Measurements from ENCODE around the gene STRIP2.
"Not testable (repeated sequence)": the region's sequence is repeated elsewhere in the genome, so short reads cannot be mapped to it uniquely, and the experiment has no call there.

The STRIP2 gene

GRCh38 chr7:129492391-129492790 lies 58.2 kb downstream of the STRIP2 start:
- no peak for DNase-seq (ENCODE audit: low read depth in 2 of 2, low spot score in 1 of 2)

- DNase-seq (ENCODE audit: low read depth in 2 of 2, low spot score in 1 of 2) = no peak
Observed at GRCh38 chr7:129493555-129493954, 59.3 kb downstream of the STRIP2 start.

- no peak for DNase-seq (ENCODE audit: low read depth in 2 of 2, low spot score in 1 of 2)
Observed at GRCh38 chr7:129494041-129494440, 59.8 kb downstream of the STRIP2 start.

- DNase-seq (ENCODE audit: low read depth in 2 of 2, low spot score in 1 of 2) = no peak
Observed at GRCh38 chr7:129495987-129496386, 61.8 kb downstream of the STRIP2 start.

- DNase-seq (ENCODE audit: low read depth in 2 of 2, low spot score in 1 of 2) = no peak
Observed at GRCh38 chr7:129496653-129497052, 62.4 kb downstream of the STRIP2 start.

- no peak for DNase-seq (ENCODE audit: low read depth in 2 of 2, low spot score in 1 of 2)
Observed at GRCh38 chr7:129497156-129497555, 62.9 kb downstream of the STRIP2 start.

- DNase-seq (ENCODE audit: low read depth in 2 of 2, low spot score in 1 of 2) = no peak
Observed at GRCh38 chr7:129498021-129498420, 63.8 kb downstream of the STRIP2 start.

GRCh38 chr7:129499999-129500398 lies 65.8 kb downstream of the STRIP2 start:
- no peak for DNase-seq (ENCODE audit: low read depth in 2 of 2, low spot score in 1 of 2)

GRCh38 chr7:129501760-129502707 lies 67.8 kb downstream of the STRIP2 start, which contains the start of gene SMKR1:
SMKR1 (plus strand) TSS chr7:129502531; CDS start chr7:129502825, 294 bp downstream.
- peak; percentile 74 to 86 for DNase-seq (ENCODE audit: low read depth in 2 of 2, low spot score in 1 of 2)

- no peak for DNase-seq (ENCODE audit: low read depth in 2 of 2, low spot score in 1 of 2)
Observed at GRCh38 chr7:129502708-129503685, 68.8 kb downstream of the STRIP2 start.

GRCh38 chr7:129503725-129504124 lies 69.5 kb downstream of the STRIP2 start:
- DNase-seq (ENCODE audit: low read depth in 2 of 2, low spot score in 1 of 2) = no peak

- DNase-seq (ENCODE audit: low read depth in 2 of 2, low spot score in 1 of 2) = no peak
Observed at GRCh38 chr7:129512192-129512591, 78.0 kb downstream of the STRIP2 start.

GRCh38 chr7:129513546-129513945 lies 79.3 kb downstream of the STRIP2 start:
- no peak for DNase-seq (ENCODE audit: low read depth in 2 of 2, low spot score in 1 of 2)

- DNase-seq (ENCODE audit: low read depth in 2 of 2, low spot score in 1 of 2) = no peak
Observed at GRCh38 chr7:129514683-129515082, 80.5 kb downstream of the STRIP2 start.

- DNase-seq (ENCODE audit: low read depth in 2 of 2, low spot score in 1 of 2) = no peak
Observed at GRCh38 chr7:129515381-129515780, 81.1 kb downstream of the STRIP2 start.

- no peak for DNase-seq (ENCODE audit: low read depth in 2 of 2, low spot score in 1 of 2)
Observed at GRCh38 chr7:129517931-129518330, 83.7 kb downstream of the STRIP2 start.

- no peak for DNase-seq (ENCODE audit: low read depth in 2 of 2, low spot score in 1 of 2)
Observed at GRCh38 chr7:129519464-129519863, 85.2 kb downstream of the STRIP2 start.

GRCh38 chr7:129522088-129522970 lies 88.1 kb downstream of the STRIP2 start:
- no peak for DNase-seq (ENCODE audit: low read depth in 2 of 2, low spot score in 1 of 2)

GRCh38 chr7:129522971-129523340 lies 88.7 kb downstream of the STRIP2 start:
- no peak for DNase-seq (ENCODE audit: low read depth in 2 of 2, low spot score in 1 of 2)

GRCh38 chr7:129523924-129524323 lies 89.7 kb downstream of the STRIP2 start:
- DNase-seq (ENCODE audit: low read depth in 2 of 2, low spot score in 1 of 2) = no peak

GRCh38 chr7:129524405-129524804 lies 90.2 kb downstream of the STRIP2 start:
- DNase-seq (ENCODE audit: low read depth in 2 of 2, low spot score in 1 of 2) = not testable (repeated sequence)

Measured in stimulated activated CD8-positive, alpha-beta memory T cell treated with anti-CD3 and anti-CD28 coated beads, Interleukin-4, amount 100 ng/mL, for 1 hour (primary cell).